HG02884 (cell line): ENCODE measurements around the gene ABI3.

Source experiments
- ATAC-seq: cut with Tn5 transposase; IDR thresholded peaks from one replicate; pipeline ENCODE4 v1.9.1; 2021; ENCODE audit warnings: mild to moderate bottlenecking, moderate library complexity; ENCODE audit not compliant: unreplicated experiment

The ABI3 gene

DNA sequence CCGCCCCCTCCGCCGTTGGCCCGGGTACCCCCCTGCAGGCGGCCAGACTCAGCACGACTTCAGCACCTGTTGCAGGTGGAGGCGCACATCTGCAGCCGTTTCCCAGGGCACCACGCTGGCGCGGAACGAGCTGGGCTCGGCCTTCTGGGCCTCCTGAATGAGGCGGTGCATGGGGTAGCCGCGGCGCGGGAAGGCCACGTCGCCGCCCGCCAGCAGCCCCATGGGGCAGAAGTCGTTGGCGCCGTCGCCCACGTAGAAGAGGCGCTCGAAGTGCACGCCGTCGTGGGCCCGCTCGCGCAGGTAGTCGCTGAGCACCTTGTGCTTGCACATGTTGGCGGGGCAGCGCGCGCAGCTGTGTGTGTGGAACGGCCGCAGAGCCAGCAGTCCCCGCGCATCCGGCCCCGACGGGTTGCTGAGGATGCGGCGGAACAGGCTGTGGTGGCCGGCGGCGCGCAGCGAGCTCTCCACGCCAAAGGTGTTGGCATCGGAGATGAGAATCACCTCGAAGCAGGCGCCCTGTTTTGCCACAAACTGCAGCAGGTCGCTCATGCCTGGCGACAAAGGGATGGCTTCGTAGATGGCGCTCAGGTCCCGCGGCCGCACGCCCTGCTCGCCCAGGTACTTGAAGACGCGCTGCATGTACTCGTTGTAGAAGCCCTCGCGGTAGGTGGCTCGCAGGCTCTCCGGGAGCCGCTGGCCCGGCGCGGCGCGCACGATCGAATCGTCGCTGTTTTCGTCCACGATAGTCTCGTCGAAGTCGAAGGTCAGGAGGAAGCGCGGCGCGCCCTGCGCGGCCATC, 13.9 kb downstream of the ABI3 start:
- no peak for ATAC-seq

DNA sequence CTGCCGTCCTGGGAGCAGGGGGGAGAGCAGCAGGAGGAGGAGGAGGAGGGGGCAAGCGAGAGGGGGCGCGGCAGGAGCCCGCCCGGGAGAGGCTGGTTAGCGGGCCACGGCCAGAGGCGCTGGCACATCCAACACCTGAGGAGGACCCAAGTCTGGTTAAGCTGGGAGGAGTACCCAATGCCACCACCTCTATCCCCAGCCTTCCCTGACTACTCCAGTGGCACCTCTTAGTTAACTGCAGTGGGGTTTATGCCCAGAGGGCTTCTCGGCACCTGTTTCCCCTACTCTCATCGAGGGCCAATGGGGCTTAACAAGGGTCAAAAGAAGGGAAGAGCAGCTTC, 14.5 kb downstream of the ABI3 start:
- no peak for ATAC-seq

DNA sequence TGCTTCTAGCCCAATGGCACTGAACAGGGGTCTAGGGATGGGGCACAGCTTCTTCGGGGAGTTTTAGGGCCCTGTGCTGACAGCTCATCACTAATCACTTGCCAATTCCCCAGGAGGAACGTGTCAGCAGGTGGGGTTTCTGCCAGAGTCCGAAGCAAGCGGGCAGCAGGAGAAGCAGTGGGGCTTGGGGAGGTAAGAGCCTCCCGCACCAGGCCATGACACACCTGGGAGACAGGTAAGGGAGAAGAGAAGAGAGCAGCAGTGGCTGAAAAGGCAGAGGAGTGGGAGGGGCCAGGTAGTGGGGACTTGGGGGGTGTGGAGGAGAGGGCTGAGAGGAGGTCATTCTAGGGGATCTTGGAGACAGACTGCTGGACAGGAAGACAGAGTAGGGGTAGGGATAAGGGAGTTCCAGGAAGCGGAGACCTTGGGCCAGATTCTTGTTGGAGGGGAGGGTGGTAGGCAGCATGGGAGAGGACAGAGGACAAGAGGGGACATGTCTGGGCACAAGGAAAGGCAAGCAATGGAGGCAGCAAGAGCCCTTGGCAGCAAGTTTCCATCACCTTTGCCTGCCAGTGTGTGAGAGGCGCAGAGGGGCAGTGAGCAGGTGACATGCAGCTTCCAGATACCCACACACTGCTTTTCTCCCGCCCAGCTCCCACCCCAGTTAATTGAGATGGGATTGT, 15.2 kb downstream of the ABI3 start:
- ATAC-seq, result no peak

DNA sequence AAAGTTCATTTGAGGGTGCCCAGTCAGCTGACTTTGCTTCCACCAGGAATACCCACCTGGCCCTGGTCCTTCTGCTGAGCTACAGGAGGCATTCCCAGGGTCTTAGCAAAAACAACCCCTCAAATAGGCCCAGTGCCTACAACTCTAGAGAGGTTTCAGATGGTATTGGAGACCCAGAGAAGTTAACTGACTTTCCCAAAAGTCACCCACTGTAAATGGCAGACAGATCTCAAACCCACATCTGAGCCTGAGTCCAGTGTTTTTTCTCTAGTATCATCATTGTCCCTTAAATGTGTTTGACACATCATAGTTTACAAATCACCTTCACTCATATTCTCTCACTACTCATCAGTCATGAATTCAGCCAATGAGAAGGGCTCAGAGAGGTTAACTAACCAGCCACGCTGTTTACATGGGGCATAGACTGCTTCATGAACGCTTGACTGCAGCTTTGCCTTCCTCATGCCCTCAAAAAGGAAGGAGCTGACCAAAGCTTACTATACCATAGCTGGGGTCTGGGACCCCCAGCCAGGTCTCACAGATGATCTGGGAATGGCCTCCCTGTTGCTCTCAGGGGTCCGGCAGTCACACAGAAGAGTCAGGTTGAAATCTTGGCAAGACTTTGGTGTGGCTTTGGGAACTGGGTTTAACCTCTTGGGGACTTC, 16.4 kb downstream of the ABI3 start:
- no peak for ATAC-seq

DNA sequence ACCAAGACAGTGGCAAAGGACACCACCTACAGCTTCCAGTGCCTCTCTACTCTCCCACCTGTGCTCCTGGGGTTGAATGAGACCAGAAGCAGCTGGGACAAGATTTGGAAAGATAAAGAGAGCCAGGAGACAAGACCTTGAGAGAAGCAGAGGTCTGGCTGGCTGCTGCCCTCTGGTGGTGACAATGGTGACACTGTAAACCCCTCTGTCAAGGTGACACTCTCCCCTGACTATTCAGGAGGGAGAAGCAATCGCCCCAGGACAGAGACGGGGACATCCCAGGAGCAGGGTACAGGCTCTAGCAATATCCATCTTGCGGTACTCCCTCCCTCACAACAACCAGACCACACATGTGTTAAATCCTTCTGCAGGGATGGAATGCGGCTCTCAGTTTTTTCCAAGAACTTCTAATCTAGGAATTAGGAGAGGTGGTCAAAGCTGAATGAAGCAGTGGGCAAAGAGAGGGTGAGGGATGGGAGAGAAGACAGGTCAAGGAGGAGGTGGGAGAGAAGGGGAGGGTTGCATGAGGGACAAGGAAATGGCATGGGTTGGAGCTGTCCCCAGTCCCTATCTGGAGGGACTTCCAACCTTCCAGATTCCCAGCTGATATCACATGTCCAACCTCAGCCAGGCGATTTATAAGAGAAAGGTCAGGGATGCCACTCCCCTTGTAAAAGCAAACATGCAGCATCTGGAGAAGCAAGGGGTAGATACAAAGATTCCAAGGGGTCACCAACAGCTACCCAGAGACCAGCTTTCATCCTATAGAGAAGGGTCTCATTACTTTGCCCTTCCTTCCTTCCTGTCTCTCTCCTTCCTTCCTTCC, 17.1 kb downstream of the ABI3 start:
- ATAC-seq, result no peak

DNA sequence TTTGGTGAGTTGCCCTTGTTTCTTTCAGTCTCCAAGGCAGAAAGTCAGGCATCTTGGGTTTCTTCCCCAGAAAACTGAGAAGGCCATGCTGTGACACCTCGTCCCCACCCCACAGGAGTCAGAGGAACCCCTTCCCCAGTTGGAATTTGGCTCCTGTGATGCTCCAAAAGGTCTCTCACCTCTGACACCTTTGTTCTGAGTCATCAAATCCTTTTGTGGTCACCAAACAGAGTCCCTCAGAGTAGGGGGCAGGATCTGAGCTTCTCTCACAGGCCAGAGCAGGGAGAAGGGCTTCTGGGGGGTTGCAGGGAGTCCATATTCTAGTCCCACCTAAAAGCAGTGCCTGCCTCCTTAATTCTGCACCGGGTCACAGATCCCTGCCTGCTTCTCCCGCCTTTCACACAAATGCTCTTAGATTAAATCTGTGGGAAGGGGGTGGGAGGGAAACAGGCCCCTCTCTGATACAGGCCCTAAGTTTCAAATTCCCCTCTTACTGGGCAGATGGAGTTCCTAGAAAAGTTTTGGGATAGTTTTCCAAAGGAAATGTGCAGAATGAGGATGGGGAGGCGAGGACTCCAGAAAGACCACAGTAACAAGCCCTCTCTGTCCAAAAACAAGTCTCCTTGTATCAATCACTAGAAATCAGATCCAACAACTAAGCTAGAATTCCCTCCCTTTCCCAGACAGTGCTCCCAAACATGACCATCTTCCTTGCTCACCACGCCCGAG, 18.7 kb downstream of the ABI3 start:
- no peak for ATAC-seq

DNA sequence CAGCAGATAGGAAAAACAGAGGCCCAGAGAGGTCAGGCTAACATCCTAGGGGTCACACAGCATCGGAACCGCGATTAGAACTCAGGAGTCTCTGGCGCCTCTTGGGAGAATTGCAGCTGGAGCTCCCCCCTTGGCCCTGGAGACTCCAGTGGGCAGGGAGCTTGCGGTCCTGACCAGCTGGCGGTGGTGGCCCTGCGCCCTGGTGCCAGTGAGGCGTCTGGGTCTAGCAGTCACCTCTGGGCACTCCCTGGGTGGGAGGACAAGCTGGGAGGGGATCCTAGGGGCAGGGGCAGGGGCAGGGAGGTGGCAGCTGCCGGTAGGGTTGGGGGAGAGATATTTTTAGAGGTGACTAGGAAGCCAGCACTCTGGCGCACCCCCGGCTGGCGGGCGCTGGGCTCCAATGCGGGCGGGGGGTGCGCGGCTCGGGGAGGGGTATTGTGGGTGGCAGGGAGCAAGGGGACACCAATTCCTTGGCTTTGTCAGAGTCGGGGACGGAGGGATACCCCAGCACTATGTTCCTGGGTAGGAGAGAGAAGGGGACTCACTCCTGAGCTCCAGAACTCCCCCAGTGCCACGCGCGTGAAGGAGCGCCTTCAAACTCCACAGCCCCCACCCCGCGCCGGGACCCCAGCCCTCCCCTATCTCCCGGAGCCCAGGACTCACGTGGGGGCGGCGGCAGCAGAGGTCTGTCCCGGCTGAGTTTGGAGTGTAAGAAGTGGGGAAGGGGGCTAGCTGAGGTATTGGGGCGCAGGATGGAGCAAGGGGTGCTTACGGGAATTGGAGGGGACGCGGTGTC, 19.5 kb downstream of the ABI3 start:
- no peak for ATAC-seq

DNA sequence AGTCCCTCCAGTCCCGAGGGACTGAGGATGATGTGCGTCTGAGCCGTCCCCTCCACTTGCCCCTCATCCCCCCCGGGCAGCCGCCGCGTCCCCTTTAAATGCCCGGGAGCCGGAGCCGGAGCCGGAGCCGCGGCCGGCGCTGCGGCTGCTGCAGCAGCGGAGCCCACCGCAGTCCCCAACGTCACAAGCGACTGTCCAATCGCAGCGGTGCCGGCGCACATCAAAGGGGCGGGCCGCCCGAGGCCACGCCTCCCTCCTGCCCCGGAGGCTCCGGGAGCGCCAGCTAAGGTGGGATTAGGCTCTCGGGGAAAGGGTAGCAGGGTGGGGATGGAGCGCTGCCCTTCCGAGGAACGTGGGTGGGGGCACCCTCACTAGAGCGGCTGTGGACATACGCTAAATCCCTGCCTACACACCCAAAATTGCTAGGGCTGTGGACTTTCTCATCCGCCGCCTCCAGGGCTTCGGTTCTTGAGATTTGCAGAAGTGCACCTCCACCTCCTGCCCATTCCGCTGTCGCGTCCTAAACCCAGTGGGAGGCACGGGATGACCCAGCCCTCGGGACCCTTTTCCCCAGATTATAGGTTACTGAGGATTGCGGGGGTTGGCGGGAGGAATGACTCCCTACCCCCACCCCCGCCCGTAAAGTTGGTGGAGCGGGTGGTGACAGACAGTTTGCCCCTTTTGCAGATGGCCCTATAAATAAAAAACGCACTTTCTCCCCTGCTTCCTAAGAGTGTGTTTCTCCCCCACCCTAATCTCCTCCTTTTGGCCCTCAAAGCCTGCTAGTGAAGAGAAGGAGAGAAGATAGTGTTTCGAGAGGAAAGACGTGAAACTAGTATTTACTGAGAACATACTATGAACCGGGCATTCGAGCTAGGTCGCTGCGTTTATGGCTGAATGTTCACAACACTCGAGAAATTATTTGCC, 20.4 kb downstream of the ABI3 start, which contains the start of gene PHOSPHO1:
TSS of gene PHOSPHO1 (minus strand) at position 152 of the 927 bp plus-strand sequence. CDS start 4,096 bp downstream, outside the sequence.
- ATAC-seq, result peak; percentile 83

DNA sequence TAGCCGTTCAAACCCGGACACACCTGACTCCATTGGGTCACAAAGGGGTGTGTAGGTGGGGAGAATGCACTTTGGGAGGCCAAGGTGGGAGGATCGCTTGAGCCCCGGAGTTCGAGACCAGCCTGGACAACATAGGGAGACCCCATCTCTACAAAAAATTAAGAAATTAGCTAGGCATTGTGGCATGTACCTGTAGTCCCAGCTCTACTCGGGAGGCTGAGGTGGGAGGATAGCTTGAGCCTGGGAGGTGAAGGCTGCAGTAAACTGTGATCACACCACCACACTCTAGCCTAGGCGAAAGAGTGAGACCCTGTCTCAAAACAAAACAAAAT, 21.0 kb downstream of the ABI3 start:
- ATAC-seq, result no peak

DNA sequence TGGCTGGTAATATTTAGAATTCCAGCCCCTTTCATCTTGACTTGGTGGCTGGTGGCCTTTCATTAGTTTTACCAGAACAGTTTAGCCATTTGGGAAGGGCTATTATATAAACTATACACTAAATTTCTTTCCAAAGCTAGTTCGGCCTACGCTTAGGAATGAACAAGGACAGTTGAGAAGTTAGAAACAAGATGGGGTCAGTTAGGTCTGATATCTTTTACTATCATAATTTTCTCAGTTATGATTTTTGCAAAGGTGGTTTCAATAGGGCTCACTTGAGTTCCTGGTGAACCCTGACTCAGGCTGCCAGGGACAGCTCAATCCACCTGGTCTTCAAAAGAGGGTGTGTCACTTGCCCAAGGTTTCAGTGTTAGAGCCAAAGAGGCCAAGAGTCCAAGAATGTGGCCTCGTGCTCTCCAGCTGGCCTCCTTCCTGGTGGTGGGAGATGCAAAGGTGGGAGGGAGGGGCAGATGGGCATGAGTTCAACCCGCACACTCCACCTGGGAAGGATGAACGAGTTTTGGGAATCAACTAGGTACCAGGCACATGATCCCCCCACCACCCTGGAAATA, 24.1 kb downstream of the ABI3 start:
- ATAC-seq, result no peak

DNA sequence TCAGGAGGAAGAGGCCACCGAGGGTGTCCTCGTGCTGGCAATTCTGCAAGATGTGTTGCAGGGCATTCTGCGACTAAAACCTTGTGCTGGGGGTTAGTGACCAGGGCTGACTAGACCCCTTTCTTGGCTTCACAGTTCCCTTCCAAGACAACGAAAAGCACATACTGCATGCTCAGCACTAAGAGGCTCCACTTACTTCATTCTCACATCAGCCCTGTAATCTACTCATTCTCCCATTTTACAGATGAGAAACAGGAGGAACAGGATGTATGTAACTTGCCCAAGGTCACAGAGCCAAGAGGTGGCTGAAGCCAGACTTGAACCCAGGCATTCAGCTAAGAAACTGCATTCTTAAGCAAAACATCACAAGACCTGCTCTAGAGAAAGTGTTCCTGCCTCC, 25.4 kb downstream of the ABI3 start:
- ATAC-seq, result no peak

DNA sequence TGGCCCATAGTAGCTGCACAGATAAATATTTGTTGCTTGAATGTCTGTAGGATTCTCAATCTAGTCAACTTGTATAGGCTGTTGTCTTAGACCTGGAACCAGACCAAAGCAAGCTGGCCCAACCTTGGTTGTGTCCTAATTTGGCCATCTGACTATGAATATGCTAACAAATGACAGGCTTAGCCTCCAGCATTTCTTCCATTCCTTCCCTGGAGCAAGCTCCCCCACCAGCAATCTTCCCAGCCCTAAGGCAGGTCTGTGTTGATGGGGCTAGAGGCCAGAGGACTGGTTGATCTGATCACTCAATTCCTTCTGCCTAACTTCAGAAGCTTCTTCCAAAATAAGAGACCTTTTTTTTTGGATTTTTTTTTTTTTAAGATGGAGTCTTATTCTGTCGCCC, 29.5 kb downstream of the ABI3 start:
- ATAC-seq, result no peak

DNA sequence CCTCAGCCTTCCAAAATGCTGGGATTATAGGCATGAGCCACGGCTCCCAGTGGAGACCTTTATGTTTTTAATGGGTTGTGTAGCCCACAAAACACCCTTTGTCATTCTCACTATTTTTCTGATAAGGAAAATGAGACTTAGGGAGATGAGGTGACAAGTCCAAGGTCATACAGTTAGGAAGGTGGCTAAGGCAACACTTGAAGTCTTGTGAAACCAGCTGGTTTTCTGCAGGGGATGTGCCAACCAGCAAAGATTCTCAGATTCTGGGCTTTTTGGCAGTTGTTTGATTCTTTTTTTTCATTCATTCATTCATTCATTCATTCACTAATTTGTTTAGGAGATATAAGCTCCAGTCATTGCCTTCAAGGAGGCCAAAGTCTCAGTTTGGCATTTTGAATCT, 30.1 kb downstream of the ABI3 start:
- ATAC-seq, result no peak

DNA sequence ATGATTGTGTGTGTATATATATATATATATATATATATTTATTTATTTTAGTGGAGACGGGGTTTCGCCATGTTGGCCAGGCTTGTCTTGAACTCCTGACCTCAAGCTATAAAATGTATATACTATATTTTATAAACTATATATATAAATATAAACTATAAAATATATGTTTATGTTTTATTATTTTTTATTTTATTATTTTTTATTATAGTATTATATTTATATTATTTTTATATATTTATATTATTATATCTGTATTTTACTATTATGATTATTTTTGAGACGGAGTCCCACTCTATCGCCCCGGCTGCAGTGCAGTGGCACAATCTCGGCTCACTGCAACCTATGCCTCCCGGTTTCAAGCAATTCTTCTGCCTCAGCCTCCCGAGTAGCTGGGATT, 30.5 kb downstream of the ABI3 start:
- ATAC-seq, result no peak

DNA sequence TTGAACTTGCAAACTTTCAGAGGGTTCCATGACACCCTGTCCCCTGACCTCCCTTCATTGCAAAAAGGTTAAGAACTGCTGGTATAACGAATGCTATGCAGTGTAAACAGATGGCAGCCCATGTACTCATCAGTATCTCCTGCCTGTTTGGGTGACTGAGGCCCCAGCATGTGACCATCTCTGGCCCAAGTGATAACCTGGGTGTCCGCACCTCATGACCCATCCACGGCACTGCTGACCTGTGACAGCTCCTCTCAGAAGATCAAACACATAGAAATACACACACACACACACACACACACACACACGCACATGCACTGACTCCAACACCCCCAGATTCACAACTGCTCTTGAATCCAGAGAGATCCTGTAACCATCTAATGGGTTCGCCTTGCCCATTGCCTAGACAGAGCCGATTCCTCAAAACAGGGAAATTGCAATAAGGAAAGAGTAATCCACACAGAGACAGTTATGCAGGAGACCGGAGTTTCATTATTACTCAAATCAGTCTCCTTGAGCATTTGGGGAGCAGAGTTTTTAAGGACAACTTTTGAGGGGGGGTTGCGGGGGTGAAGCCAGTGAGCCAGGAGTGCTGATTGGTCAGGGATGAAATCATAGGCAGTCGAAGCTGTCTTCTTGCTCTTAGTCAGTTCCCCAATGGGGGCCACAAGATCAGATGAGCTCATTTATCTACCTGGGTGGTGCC, 31.3 kb downstream of the ABI3 start:
- no peak for ATAC-seq

DNA sequence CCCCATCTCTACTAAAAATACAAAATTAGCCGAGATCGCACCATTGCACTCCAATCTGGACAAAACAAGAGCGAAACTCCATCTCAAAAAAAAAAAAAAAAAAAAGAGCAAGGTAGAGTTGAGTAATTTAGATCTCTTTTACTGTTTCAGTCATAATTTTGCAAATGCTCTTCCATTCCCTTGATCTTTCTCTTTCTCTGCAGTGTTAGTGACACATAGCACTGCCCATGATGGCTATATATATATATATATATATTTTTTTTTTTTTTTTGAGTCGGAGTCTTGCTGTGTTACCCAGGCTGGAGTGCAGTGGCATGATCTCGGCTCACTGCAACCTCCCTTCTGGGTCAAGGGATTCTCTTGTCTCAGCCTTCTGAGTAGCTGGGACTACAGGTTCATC, 32.3 kb downstream of the ABI3 start:
- no peak for ATAC-seq

DNA sequence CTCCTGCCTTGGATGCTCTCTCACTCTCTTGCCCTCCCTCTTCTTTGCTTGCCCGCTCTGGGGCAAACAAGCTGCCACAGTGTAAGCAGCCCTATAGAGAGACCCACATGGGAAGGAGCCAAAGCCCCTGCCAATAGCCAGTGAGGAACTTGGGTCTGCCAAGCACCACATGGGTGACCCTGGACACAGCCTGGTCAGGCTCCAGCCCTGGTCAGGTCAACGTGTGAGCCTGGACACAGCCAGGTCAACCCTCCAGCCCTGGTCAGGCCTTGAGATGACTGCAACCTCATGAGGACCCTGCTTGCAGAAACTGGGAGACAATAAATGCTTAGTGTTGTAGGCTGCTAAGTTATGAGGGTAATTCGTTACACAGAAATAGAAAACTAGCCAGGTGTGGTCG, 34.3 kb downstream of the ABI3 start:
- no peak for ATAC-seq

DNA sequence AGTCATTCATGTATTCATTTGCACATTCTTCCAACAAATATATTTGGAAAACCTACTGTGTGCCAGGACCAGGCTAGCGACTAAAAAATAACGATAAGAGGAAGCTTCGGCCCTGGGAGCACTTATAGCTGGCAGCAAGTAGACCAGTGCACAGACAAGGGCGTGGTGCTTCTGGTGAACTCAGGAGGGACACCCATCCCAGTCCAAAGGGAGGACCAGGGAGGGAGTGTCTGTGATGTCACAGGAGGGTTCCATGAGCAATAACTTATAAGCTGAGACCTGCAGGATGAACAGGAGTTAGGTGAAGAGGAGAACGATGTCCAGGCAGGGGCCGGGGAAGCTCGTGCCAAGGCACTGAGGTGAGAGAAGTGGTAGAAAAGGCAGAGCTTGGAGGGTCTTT, 37.4 kb downstream of the ABI3 start:
- ATAC-seq, result no peak
